Uterus (tissue), 2 donors: ENCODE results near the gene TRMT2A.

Experiments used
- POLR2A ChIP-seq, 2 donors: fragments of 450-650 bp; IDR thresholded peaks; one replicate each; pipeline ENCODE4 v1.6.1; 2016; ENCODE audit warnings: antibody characterized with exemption in 2 of 2, mild to moderate bottlenecking in 1 of 2, moderate library complexity in 1 of 2
- TF ChIP-seq, protein P1 (sequence below), 4 experiments: fragments of 200-600 bp in 2 of 4; fragments of 450-650 bp in 2 of 4; sonication (generic) in 2 of 4; IDR thresholded peaks; one replicate each; pipeline ENCODE4 v1.5.1; 2016 to 2019; ENCODE audit warnings: antibody characterized with exemption in 4 of 4, mild to moderate bottlenecking in 2 of 4, moderate library complexity in 1 of 4

DNA sequence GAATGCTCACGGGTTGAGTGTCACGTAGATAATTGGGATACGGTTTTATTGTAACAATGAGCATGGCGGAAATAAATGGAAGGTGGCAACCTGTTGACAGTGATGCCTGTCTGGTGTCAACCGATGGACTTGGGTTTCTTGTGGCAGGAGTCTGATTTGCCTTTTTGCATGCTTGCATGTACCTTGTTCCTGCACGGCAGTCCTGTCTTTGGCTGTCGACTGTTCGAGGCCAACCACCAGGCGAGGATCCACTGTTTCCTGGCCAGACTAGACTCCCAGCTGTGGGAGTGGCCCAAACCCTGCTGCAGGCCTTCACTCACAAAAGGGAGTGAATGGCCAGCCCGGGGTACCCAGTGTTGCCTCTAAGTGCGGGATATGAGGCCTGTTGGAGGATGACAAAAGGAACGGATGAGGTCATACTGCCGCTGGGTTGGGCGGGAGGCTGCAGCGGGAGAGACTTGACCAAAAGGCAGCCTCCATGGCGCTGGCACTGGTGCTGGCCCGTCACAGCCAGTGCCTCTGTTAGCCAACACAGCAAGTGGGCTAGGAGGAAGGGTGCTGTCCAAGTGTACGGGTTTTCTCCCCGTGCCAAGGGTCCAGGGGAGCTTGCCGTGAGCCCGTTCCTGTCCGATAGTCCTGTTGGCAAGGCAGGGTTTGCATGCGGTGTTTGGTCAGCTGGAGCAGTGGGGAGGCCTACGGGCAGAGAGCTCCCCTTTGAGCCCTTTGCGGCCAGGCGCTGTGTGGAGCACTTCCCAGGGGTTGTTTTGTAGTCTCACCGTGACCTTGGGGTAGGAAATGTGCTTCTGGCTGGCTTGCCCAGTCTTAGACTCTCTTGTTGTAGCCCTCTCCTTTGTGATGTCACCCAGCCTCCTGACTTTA, 36.0 kb downstream of the TRMT2A start:
- TF ChIP-seq, protein P1, sequence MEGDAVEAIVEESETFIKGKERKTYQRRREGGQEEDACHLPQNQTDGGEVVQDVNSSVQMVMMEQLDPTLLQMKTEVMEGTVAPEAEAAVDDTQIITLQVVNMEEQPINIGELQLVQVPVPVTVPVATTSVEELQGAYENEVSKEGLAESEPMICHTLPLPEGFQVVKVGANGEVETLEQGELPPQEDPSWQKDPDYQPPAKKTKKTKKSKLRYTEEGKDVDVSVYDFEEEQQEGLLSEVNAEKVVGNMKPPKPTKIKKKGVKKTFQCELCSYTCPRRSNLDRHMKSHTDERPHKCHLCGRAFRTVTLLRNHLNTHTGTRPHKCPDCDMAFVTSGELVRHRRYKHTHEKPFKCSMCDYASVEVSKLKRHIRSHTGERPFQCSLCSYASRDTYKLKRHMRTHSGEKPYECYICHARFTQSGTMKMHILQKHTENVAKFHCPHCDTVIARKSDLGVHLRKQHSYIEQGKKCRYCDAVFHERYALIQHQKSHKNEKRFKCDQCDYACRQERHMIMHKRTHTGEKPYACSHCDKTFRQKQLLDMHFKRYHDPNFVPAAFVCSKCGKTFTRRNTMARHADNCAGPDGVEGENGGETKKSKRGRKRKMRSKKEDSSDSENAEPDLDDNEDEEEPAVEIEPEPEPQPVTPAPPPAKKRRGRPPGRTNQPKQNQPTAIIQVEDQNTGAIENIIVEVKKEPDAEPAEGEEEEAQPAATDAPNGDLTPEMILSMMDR (IDR thresholded peaks at IDR 0.05): no peak
- TF ChIP-seq POLR2A (IDR thresholded peaks at IDR 0.05): no peak
